Osteocyte (in vitro differentiated cells): ENCODE measurements around the gene ATE1. TPM values are rescaled to one million over a fixed set of nuclear protein-coding genes. Genes with fewer than 3 reads are reported as not detected.

Source experiments
- DNase-seq: peaks from one replicate; pipeline ENCODE4 v3.0.0; 2021; ENCODE audit warnings: mixed read lengths; ENCODE audit not compliant: unreplicated experiment; ENCODE audit errors: extremely low spot score
- H3K27ac Mint-ChIP-seq: one replicate; pipeline ENCODE4 v1.8.0; 2021; ENCODE audit warnings: mild to moderate bottlenecking, mixed read lengths; ENCODE audit not compliant: unreplicated experiment
- H3K27me3 Mint-ChIP-seq: one replicate; pipeline ENCODE4 v1.8.0; 2021; ENCODE audit warnings: mixed read lengths; ENCODE audit not compliant: unreplicated experiment
- H3K36me3 Mint-ChIP-seq: one replicate; pipeline ENCODE4 v1.8.0; 2021; ENCODE audit warnings: mixed read lengths; ENCODE audit not compliant: unreplicated experiment
- H3K4me1 Mint-ChIP-seq: one replicate; pipeline ENCODE4 v1.8.0; 2021; ENCODE audit warnings: mixed read lengths; ENCODE audit not compliant: unreplicated experiment
- H3K4me3 Mint-ChIP-seq: one replicate; pipeline ENCODE4 v1.8.0; 2021; ENCODE audit warnings: mild to moderate bottlenecking, moderate library complexity, mixed read lengths; ENCODE audit not compliant: unreplicated experiment
- H3K9me3 Mint-ChIP-seq: one replicate; pipeline ENCODE4 v1.8.0; 2021; ENCODE audit warnings: mixed read lengths; ENCODE audit not compliant: unreplicated experiment
- CTCF ChIP-seq: fragments of 200-600 bp; sonication (generic); IDR thresholded peaks from 2 replicates; pipeline ENCODE4 v1.5.0; 2021; ENCODE audit warnings: antibody characterized with exemption, mild to moderate bottlenecking, moderate library complexity
- long read RNA-seq: library from polyadenylated mRNA; unstranded; transcript quantifications from one replicate; pipeline ENCODE4 v2.0.0, GENCODE V29; 2021
- total RNA-seq: library from RNA; stranded (reverse); gene quantifications from 2 replicates; pipeline ENCODE4 v1.2.1, GENCODE V29; 2021

The ATE1 gene
- total RNA-seq: 29.0 and 30.6 TPM in 2 replicates
- long read RNA-seq, full-length matches to known transcripts: 12 of 28 reads
- long read RNA-seq, partial matches to known transcripts: 3 of 28 reads
- long read RNA-seq, other reads (novel, unspliced or antisense): 13 of 28 reads

GRCh38 chr10:121927841-121928527, at the start of gene ATE1:
TSS of gene ATE1 (minus strand) at chr10:121928031. CDS start at chr10:121927949, 82 bp downstream.
- Mint-ChIP-seq H3K27me3 (no peaks in the 10 kb centered on the region), H3K27ac (peak within 1 kb of the TSS; percentile 94), H3K4me1 (peaks cover 26% of the 10 kb centered on the region), H3K4me3 (peak within 1 kb of the TSS; percentile 94), H3K36me3 (peaks cover 10% of the 10 kb centered on the region), H3K9me3 (no peaks in the 10 kb centered on the region)
- TF ChIP-seq CTCF: peak; percentile 27
- peak; percentile 97 for DNase-seq

GRCh38 chr10:121976607-121977006, 48.8 kb upstream of the ATE1 start:
- TF ChIP-seq CTCF: no peak
- Mint-ChIP-seq H3K4me1 (peaks cover 15% of the 10 kb centered on the region), H3K4me3 (no peak overlapping the region), H3K9me3 (no peaks in the 10 kb centered on the region), H3K27ac (no peak overlapping the region), H3K36me3 (peaks cover 2% of the 10 kb centered on the region), H3K27me3 (no peaks in the 10 kb centered on the region)
- no peak for DNase-seq

- Mint-ChIP-seq H3K4me3 (peak overlapping the region; percentile 65), H3K36me3 (peaks cover 5% of the 10 kb centered on the region), H3K27me3 (no peaks in the 10 kb centered on the region), H3K4me1 (peaks cover 15% of the 10 kb centered on the region), H3K9me3 (no peaks in the 10 kb centered on the region), H3K27ac (no peak overlapping the region)
- no peak for TF ChIP-seq CTCF
- DNase-seq: no peak
Observed at GRCh38 chr10:121975295-121976086, 47.7 kb upstream of the ATE1 start.

- peak within 1 kb of the TSS; percentile 80 for H3K4me3 Mint-ChIP-seq
- H3K4me1 Mint-ChIP-seq: peaks cover 15% of the 10 kb centered on the region
- H3K27ac Mint-ChIP-seq: peak within 1 kb of the TSS; percentile 47
- no peaks in the 10 kb centered on the region for H3K9me3 Mint-ChIP-seq
- TF ChIP-seq CTCF: peak; percentile 79
- peak; percentile 92 for DNase-seq
- H3K27me3 Mint-ChIP-seq: no peaks in the 10 kb centered on the region
- peaks cover 5% of the 10 kb centered on the region for H3K36me3 Mint-ChIP-seq
Observed at GRCh38 chr10:121974535-121975294, 46.9 kb upstream of the ATE1 start, which contains the start of gene NSMCE4A. TSS of gene NSMCE4A (minus strand) at chr10:121975217. CDS start at chr10:121975165, 52 bp downstream.
